B cell (primary cell): ENCODE data around the gene PDZRN4. TPM values are rescaled to one million over a fixed set of nuclear protein-coding genes. Genes with fewer than 3 reads are reported as not detected.

Experiments
- ATAC-seq: fragments of 200-7000 bp; cut with Tn5 transposase; one replicate; pipeline ENCODE4 v1.10.0; 2021; ENCODE audit warnings: low read depth, mild to moderate bottlenecking, moderate number of reproducible peaks, moderate library complexity
- CTCF ChIA-PET: fragments of 350-600 bp; sonication (Branson Sonifier 250); formaldehyde crosslinking; loops from one replicate; lab custom pipeline; 2021; ENCODE audit warnings: antibody characterized with exemption, inconsistent platforms; lab: Charles Lee
- POLR2A ChIA-PET: fragments of 350-600 bp; sonication (Branson Sonifier 250); formaldehyde crosslinking; loops from one replicate; lab custom pipeline; 2021; ENCODE audit warnings: antibody characterized with exemption; lab: Charles Lee
- DNase-seq: peaks from one replicate; pipeline ENCODE4 v3.0.0; 2013
- H2AFZ ChIP-seq: 2 replicates; pipeline ENCODE4 v1.6.1; 2012; ENCODE audit warnings: mild to moderate bottlenecking, low read depth, low read length; ENCODE audit not compliant: insufficient read depth, poor library complexity, severe bottlenecking
- H3K27ac ChIP-seq, 2 donors: 1 replicate in 1 of 2; 2 replicates in 1 of 2; pipeline ENCODE4 v1.5.1; 2012 to 2013; ENCODE audit warnings: low read length in 2 of 2, mild to moderate bottlenecking in 2 of 2, moderate library complexity in 1 of 2
- H3K27me3 ChIP-seq, 4 experiments: fragments of 200-600 bp in 1 of 4; sonication (generic) in 1 of 4; replicated peaks in 1 of 4; 1 replicate in 2 of 4; 2 replicates in 2 of 4; pipeline versions ENCODE4 v1.6.1 to v1.7.0; 2013 to 2016; ENCODE audit warnings: low read length in 3 of 4, mild to moderate bottlenecking in 2 of 4, mixed read lengths in 1 of 4, moderate library complexity in 1 of 4; ENCODE audit not compliant: insufficient read depth in 4 of 4, control insufficient read depth in 3 of 4; ENCODE audit errors: control extremely low read depth in 1 of 4
- H3K36me3 ChIP-seq, 2 experiments: replicated peaks in 1 of 2; 1 replicate in 1 of 2; 2 replicates in 1 of 2; pipeline versions ENCODE4 v1.6.1 to v1.7.1; 2013; ENCODE audit warnings: low read length in 1 of 2; ENCODE audit not compliant: insufficient read depth in 2 of 2, control insufficient read depth in 1 of 2; ENCODE audit errors: control extremely low read depth in 1 of 2, extremely low read depth in 1 of 2
- H3K4me1 ChIP-seq, 2 donors: fragments of 200-600 bp in 1 of 2; sonication (generic) in 1 of 2; 1 replicate in 1 of 2; 2 replicates in 1 of 2; pipeline versions ENCODE4 v1.5.1 to v1.6.1; 2013 to 2017; ENCODE audit warnings: low read length in 2 of 2; ENCODE audit not compliant: control insufficient read depth in 2 of 2, insufficient read depth in 2 of 2
- H3K4me2 ChIP-seq: replicated peaks from 2 replicates; pipeline ENCODE3; 2012; ENCODE audit warnings: mild to moderate bottlenecking, low read depth, low read length; ENCODE audit not compliant: poor library complexity, severe bottlenecking
- H3K4me3 ChIP-seq, 5 experiments: fragments of 200-600 bp in 1 of 5; sonication (generic) in 1 of 5; 1 replicate in 3 of 5; 2 replicates in 2 of 5; pipeline versions ENCODE4 v1.5.1 to v1.7.0; 2011 to 2016; ENCODE audit warnings: low read length in 4 of 5, mild to moderate bottlenecking in 4 of 5, low read depth in 2 of 5, control low read depth in 1 of 5, moderate library complexity in 1 of 5; ENCODE audit not compliant: insufficient read depth in 1 of 5; ENCODE audit errors: control extremely low read depth in 1 of 5, extremely low read depth in 1 of 5
- H3K79me2 ChIP-seq: fragments of 200-600 bp; sonication (generic); one replicate; pipeline ENCODE4 v1.6.0; 2016; ENCODE audit warnings: low read length; ENCODE audit not compliant: control insufficient read depth, insufficient read depth
- H3K9ac ChIP-seq: fragments of 200-600 bp; sonication (generic); 2 replicates; pipeline ENCODE4 v1.6.1; 2017; ENCODE audit warnings: mild to moderate bottlenecking, low read length, moderate library complexity
- H3K9me3 ChIP-seq, 3 donors: one replicate each; pipeline versions ENCODE4 v1.6.1 to v1.7.1; 2013; ENCODE audit warnings: low read length in 2 of 3; ENCODE audit not compliant: control insufficient read depth in 2 of 3, insufficient read depth in 1 of 3; ENCODE audit errors: control extremely low read depth in 1 of 3
- H4K20me1 ChIP-seq: 2 replicates; pipeline ENCODE4 v1.6.0; 2012; ENCODE audit warnings: mild to moderate bottlenecking, low read length; ENCODE audit not compliant: insufficient read depth, control insufficient read depth, poor library complexity, severe bottlenecking
- H3K27ac Mint-ChIP-seq: one replicate; pipeline ENCODE4 v1.8.0; 2021; ENCODE audit warnings: mixed read lengths
- H3K27me3 Mint-ChIP-seq: one replicate; pipeline ENCODE4 v1.8.0; 2021; ENCODE audit warnings: mixed read lengths
- H3K4me1 Mint-ChIP-seq: one replicate; pipeline ENCODE4 v1.8.0; 2021; ENCODE audit warnings: mixed read lengths
- H3K4me3 Mint-ChIP-seq: one replicate; pipeline ENCODE4 v1.8.0; 2021; ENCODE audit warnings: mixed read lengths
- H3K9me3 Mint-ChIP-seq: one replicate; pipeline ENCODE4 v1.8.0; 2022; ENCODE audit warnings: mixed read lengths; ENCODE audit not compliant: insufficient read depth
- EZH2 ChIP-seq: IDR thresholded peaks from 2 replicates; pipeline ENCODE4 v1.6.1; 2012; ENCODE audit warnings: borderline replicate concordance, low read depth, mild to moderate bottlenecking, moderate library complexity, low read length; ENCODE audit not compliant: insufficient read depth, poor library complexity, severe bottlenecking
- WGBS: methylation state at CpG from one replicate; pipeline ENCODE4 v1.1.5; 2013; ENCODE audit warnings: missing lambda C conversion rate; ENCODE audit not compliant: insufficient coverage; 5-methylcytosine and 5-hydroxymethylcytosine counted together
- intact Hi-C: fragments of 100-400 bp; cut with micrococcal nuclease; formaldehyde crosslinking; loops from one replicate; pipeline ENCODE4 v1.10.0; 2022
- polyA plus RNA-seq: library from polyadenylated mRNA; depleted of rRNA; stranded (reverse); fragments of >200 nt; gene quantifications from 2 replicates; pipeline ENCODE4 v1.2.3, GENCODE V29; 2012
- total RNA-seq, 2 donors: library from RNA; stranded (reverse); fragments of 120-200 nt in 1 of 2; gene quantifications; 1 replicate in 1 of 2; 2 replicates in 1 of 2; pipeline versions ENCODE4 v1.2.3 to v1.2.4, GENCODE V29; 2013 to 2022
- TF ChIP-seq, protein P1 (sequence below): fragments of 200-600 bp; IDR thresholded peaks from one replicate; pipeline ENCODE4 v1.8.0; 2022; ENCODE audit warnings: antibody characterized with exemption, mild to moderate bottlenecking

Gene PDZRN4
- total and polyA plus RNA-seq, 2 donors (not counting 1 experiment from before 2014, with no cell fraction given), result not detected

DNA sequence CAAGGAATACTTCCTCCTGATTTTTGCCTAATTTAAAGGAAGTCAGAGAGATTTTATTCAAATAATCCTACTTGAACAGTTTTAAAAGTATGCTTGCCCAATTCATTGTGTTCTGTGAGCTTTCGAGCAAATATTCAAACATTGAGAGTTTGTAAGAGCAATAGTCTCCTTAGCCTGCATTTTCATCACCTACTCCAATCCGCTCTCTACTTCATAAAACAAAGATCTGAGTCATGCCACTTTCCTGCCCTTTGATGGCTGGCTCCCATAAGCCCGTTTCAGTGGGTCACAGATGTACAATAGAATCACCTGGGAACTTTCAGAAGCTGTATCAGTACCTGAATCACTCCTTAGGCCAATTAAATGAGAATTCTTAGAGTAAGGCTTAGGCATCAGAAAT is 319.2 kb downstream of the PDZRN4 start:
- H3K9ac ChIP-seq, result no peak overlapping the region
- H3K36me3 ChIP-seq, result no peaks in the 10 kb centered on the region
- H3K27me3 ChIP-seq, result peaks cover 0 to 4% (median 0%) of the 10 kb centered on the region in 4 experiments
- no peaks in the 10 kb centered on the region for H3K9me3 Mint-ChIP-seq
- H3K4me2 ChIP-seq, result no peak overlapping the region
- POLR2A ChIA-PET, result no interaction called here
- no peak overlapping the region for H3K27ac Mint-ChIP-seq
- ATAC-seq (no peak), DNase-seq (no peak)
- H3K79me2 ChIP-seq, result no peaks in the 10 kb centered on the region
- intact Hi-C loops, result no loop called here
- no peaks in the 10 kb centered on the region for H4K20me1 ChIP-seq
- no peak overlapping the region for H3K4me3 ChIP-seq
- H3K27me3 Mint-ChIP-seq, result peaks cover 9% of the 10 kb centered on the region
- 93% methylated on average over 3 of the region's 3 CpGs for WGBS
- H3K27ac ChIP-seq, result no peak overlapping the region
- no peak overlapping the region for H3K4me3 Mint-ChIP-seq
- CTCF ChIA-PET, result no interaction called here
- H3K9me3 ChIP-seq, result no peaks in the 10 kb centered on the region
- no peak overlapping the region for H2AFZ ChIP-seq
- peaks cover 8% of the 10 kb centered on the region for H3K4me1 Mint-ChIP-seq
- no peak for TF ChIP-seq EZH2
- TF ChIP-seq, protein P1, sequence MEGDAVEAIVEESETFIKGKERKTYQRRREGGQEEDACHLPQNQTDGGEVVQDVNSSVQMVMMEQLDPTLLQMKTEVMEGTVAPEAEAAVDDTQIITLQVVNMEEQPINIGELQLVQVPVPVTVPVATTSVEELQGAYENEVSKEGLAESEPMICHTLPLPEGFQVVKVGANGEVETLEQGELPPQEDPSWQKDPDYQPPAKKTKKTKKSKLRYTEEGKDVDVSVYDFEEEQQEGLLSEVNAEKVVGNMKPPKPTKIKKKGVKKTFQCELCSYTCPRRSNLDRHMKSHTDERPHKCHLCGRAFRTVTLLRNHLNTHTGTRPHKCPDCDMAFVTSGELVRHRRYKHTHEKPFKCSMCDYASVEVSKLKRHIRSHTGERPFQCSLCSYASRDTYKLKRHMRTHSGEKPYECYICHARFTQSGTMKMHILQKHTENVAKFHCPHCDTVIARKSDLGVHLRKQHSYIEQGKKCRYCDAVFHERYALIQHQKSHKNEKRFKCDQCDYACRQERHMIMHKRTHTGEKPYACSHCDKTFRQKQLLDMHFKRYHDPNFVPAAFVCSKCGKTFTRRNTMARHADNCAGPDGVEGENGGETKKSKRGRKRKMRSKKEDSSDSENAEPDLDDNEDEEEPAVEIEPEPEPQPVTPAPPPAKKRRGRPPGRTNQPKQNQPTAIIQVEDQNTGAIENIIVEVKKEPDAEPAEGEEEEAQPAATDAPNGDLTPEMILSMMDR, result no peak
- peaks cover 0 to 6% of the 10 kb centered on the region in 2 donors for H3K4me1 ChIP-seq

- ChIA-PET POLR2A (no interaction called here), CTCF (no interaction called here)
- H3K36me3 ChIP-seq, result no peaks in the 10 kb centered on the region
- intact Hi-C loops, result no loop called here
- peaks cover 0 to 6% of the 10 kb centered on the region in 2 donors for H3K4me1 ChIP-seq
- H3K4me3 Mint-ChIP-seq, result no peak overlapping the region
- DNase-seq (no peak), ATAC-seq (no peak)
- no peak overlapping the region for H3K4me2 ChIP-seq
- peaks cover 0 to 4% (median 0%) of the 10 kb centered on the region in 4 experiments for H3K27me3 ChIP-seq
- H3K27ac Mint-ChIP-seq, result no peak overlapping the region
- H3K9me3 Mint-ChIP-seq, result no peaks in the 10 kb centered on the region
- no peaks in the 10 kb centered on the region for H3K79me2 ChIP-seq
- TF ChIP-seq EZH2, result no peak
- no peak overlapping the region for H3K27ac ChIP-seq
- no peak overlapping the region for H3K4me3 ChIP-seq
- no peaks in the 10 kb centered on the region for H4K20me1 ChIP-seq
- no peak overlapping the region for H3K9ac ChIP-seq
- H3K4me1 Mint-ChIP-seq, result peaks cover 8% of the 10 kb centered on the region
- H2AFZ ChIP-seq, result no peak overlapping the region
- no peaks in the 10 kb centered on the region for H3K9me3 ChIP-seq
- peaks cover 7% of the 10 kb centered on the region for H3K27me3 Mint-ChIP-seq
- WGBS, result 100% methylated on average over 2 of the region's 4 CpGs
Measured at GRCh38 chr12:41509271-41510055, 321.3 kb downstream of the PDZRN4 start.
